CD4-positive, CD25-positive, alpha-beta regulatory T cell (primary cell): ENCODE results near the gene TSHB. TPM values are rescaled to one million over a fixed set of nuclear protein-coding genes. Genes with fewer than 3 reads are reported as not detected.

Experiments used
- ATAC-seq, 2 donors: fragments of 150-1000 bp; cut with Tn5 transposase; one replicate each; pipeline ENCODE4 v1.10.0; 2021; ENCODE audit warnings: low read depth in 2 of 2, moderate number of reproducible peaks in 2 of 2, moderate library complexity in 1 of 2
- DNase-seq, 3 donors: peaks; one replicate each; pipeline versions ENCODE4 v3.0.0 to v3.0.0-alpha.2; 2012 to 2022; ENCODE audit warnings: mixed read lengths in 1 of 3
- H3K27ac ChIP-seq: one replicate; pipeline ENCODE4 v1.7.0; 2013; ENCODE audit warnings: mild to moderate bottlenecking, low read length; ENCODE audit not compliant: insufficient read depth, poor library complexity, severe bottlenecking
- H3K27me3 ChIP-seq: one replicate; pipeline ENCODE4 v1.7.0; 2013; ENCODE audit warnings: low read length; ENCODE audit not compliant: control insufficient read depth, insufficient read depth
- H3K36me3 ChIP-seq: one replicate; pipeline ENCODE4 v1.7.0; 2013; ENCODE audit warnings: mild to moderate bottlenecking, low read length, moderate library complexity; ENCODE audit not compliant: control insufficient read depth, insufficient read depth
- H3K4me1 ChIP-seq: 2 replicates; pipeline ENCODE4 v1.7.0; 2013; ENCODE audit warnings: mild to moderate bottlenecking, low read length; ENCODE audit not compliant: insufficient read depth, control insufficient read depth, poor library complexity, severe bottlenecking
- H3K4me3 ChIP-seq: one replicate; pipeline ENCODE4 v1.7.0; 2013; ENCODE audit warnings: low read depth, mild to moderate bottlenecking, low read length, moderate library complexity
- H3K9me3 ChIP-seq, 2 experiments: 1 replicate in 1 of 2; 2 replicates in 1 of 2; pipeline ENCODE4 v1.7.0; 2013; ENCODE audit warnings: low read length in 2 of 2, mild to moderate bottlenecking in 1 of 2, moderate library complexity in 1 of 2; ENCODE audit not compliant: control insufficient read depth in 2 of 2
- H3K27ac Mint-ChIP-seq, 3 donors: one replicate each; pipeline ENCODE4 v1.8.0; 2020 to 2022; ENCODE audit warnings: mild to moderate bottlenecking in 3 of 3, mixed read lengths in 3 of 3, moderate library complexity in 2 of 3
- H3K27me3 Mint-ChIP-seq: one replicate; pipeline ENCODE4 v1.8.0; 2022; ENCODE audit warnings: mild to moderate bottlenecking, mixed read lengths
- H3K36me3 Mint-ChIP-seq: one replicate; pipeline ENCODE4 v1.8.0; 2020; ENCODE audit warnings: mixed read lengths
- H3K4me1 Mint-ChIP-seq, 4 donors: one replicate each; pipeline ENCODE4 v1.8.0; 2020 to 2022; ENCODE audit warnings: mixed read lengths in 4 of 4, mild to moderate bottlenecking in 1 of 4
- H3K4me3 Mint-ChIP-seq, 4 donors: one replicate each; pipeline ENCODE4 v1.8.0; 2020 to 2022; ENCODE audit warnings: mild to moderate bottlenecking in 4 of 4, mixed read lengths in 4 of 4, moderate library complexity in 3 of 4
- H3K9me3 Mint-ChIP-seq, 7 donors: one replicate each; pipeline ENCODE4 v1.8.0; 2020 to 2022; ENCODE audit warnings: mixed read lengths in 7 of 7, mild to moderate bottlenecking in 3 of 7, moderate library complexity in 2 of 7
- polyA plus RNA-seq, 4 donors: library from polyadenylated mRNA; unstranded; fragments of 300-500 nt; fragmentation: Illumina TruSeq; gene quantifications; one replicate each; pipeline ENCODE4 v1.2.3, GENCODE V29; 2021
- total RNA-seq: library from RNA; stranded (reverse); gene quantifications from one replicate; pipeline ENCODE4 v1.2.3, GENCODE V29; 2022

TSHB gene
- total and polyA plus RNA-seq, 5 donors from 2014 or later, result not detected

DNA sequence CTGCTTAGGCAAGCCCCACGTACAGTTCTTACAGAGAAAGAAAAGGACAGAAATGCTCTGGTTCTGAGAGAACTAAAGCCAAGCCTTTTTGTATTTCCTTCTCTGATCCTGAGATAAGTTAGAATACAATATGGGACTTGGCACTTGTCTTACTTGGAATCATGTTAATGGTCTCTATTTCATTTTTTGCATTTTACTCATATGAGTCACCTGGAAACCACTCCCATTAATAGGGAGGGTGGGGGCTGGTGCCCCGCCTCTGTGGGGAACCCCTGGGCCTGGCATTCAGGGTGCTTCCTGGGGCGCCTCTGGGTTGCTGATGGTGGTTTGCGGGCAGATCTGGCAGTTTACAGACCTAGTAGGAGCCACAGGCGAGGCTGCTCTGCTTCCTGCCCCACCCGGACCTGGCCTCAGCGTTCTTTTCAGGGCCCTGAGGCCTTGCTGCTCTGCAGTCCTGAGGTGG is 32.9 kb downstream of the TSHB start:
- H3K4me1 Mint-ChIP-seq, result peaks cover 19 to 44% (median 31%) of the 10 kb centered on the region in 4 donors
- H3K27ac Mint-ChIP-seq, result peak overlapping the region; percentile 94 to 99 (median 99)
- ATAC-seq, result peak; percentile 96 to 97
- DNase-seq, result peak; percentile 86 to 96 (median 95)
- H3K36me3 Mint-ChIP-seq, result no peaks in the 10 kb centered on the region
- Histone ChIP-seq H3K4me3 (peak overlapping the region; percentile 78), H3K36me3 (no peaks in the 10 kb centered on the region), H3K27me3 (no peaks in the 10 kb centered on the region), H3K4me1 (peaks cover 31% of the 10 kb centered on the region), H3K9me3 (no peaks in the 10 kb centered on the region), H3K27ac (peak overlapping the region; percentile 96)
- peaks cover 0 to 5% (median 0%) of the 10 kb centered on the region in 7 donors for H3K9me3 Mint-ChIP-seq
- H3K4me3 Mint-ChIP-seq, result peak overlapping the region; percentile 75 to 90 (median 82)
- H3K27me3 Mint-ChIP-seq, result peaks cover 12% of the 10 kb centered on the region

DNA sequence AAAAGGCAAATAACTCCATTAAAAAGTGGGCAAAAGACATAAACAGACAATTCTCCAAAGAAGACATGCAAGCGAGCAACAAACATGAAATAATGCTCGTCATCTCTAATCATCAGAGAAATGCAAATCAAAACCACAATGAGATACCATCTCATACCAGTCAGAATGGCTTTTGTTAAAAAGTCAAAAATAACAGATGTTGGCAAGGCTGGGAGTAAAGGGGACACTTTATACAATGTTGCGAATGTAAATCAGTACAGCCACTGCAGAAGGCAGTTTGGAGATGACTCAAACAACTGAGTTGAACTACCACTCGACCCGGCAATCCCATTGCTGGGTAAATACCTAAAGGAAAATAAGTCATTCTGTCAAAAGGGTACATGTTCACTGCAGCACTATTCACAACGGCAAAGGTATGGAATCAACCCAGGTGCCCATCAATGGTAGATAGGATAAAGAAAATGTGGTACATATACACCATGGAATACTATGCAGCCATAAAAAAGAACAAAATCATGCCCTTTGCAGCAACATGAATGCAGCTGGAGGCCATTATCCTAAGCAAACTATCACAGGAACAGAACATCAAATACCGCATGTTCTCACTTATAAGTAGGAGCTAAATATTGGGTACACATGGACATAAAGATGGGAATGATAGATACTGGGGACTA is 33.7 kb downstream of the TSHB start:
- Histone ChIP-seq H3K27ac (peak overlapping the region; percentile 96), H3K27me3 (no peaks in the 10 kb centered on the region), H3K4me3 (peak overlapping the region; percentile 78), H3K4me1 (peaks cover 31% of the 10 kb centered on the region), H3K9me3 (no peaks in the 10 kb centered on the region), H3K36me3 (no peaks in the 10 kb centered on the region)
- Mint-ChIP-seq H3K36me3 (no peaks in the 10 kb centered on the region), H3K4me3 (peak overlapping the region; percentile 75 to 90 (median 82)), H3K27ac (peak overlapping the region; percentile 94 to 99 (median 99)), H3K9me3 (peaks cover 0 to 5% (median 0%) of the 10 kb centered on the region in 7 donors), H3K4me1 (peaks cover 19 to 44% (median 31%) of the 10 kb centered on the region in 4 donors), H3K27me3 (peaks cover 9% of the 10 kb centered on the region)
- DNase-seq, result peak; percentile 37 to 85 (median 75)
- ATAC-seq, result peak; percentile 48 to 49

DNA sequence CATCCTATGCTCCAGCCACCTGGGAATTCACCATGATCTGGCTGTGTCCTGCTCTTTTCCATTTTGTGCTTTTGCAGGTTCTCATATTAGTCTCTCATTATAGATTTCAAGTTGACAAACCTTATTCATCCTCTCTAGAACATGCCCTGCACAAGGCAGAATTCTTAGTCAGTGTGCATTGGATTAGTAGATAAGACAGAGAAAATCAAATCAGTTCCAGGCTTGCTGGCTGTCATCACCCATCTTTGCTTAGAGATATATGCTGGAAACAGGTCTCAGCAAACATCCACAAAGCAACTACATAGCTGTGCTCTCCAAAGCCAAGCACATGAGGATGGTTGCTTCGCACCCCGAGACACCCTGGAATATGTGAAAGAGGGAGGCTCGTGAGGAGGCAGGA is 34.8 kb downstream of the TSHB start:
- H3K4me1 Mint-ChIP-seq, result peaks cover 19 to 47% (median 32%) of the 10 kb centered on the region in 4 donors
- ATAC-seq (no peak), DNase-seq (no peak)
- peaks cover 31% of the 10 kb centered on the region for H3K4me1 ChIP-seq
- H3K27me3 Mint-ChIP-seq, result peaks cover 6% of the 10 kb centered on the region
- H3K4me3 ChIP-seq, result no peak overlapping the region
- no peaks in the 10 kb centered on the region for H3K36me3 ChIP-seq
- H3K36me3 Mint-ChIP-seq, result no peaks in the 10 kb centered on the region
- no peak overlapping the region for H3K4me3 Mint-ChIP-seq
- peak overlapping the region; percentile 50 to 99 (median 51) for H3K27ac Mint-ChIP-seq
- no peaks in the 10 kb centered on the region for H3K9me3 ChIP-seq
- peaks cover 0 to 5% (median 0%) of the 10 kb centered on the region in 7 donors for H3K9me3 Mint-ChIP-seq
- no peak overlapping the region for H3K27ac ChIP-seq
- H3K27me3 ChIP-seq, result no peaks in the 10 kb centered on the region

DNA sequence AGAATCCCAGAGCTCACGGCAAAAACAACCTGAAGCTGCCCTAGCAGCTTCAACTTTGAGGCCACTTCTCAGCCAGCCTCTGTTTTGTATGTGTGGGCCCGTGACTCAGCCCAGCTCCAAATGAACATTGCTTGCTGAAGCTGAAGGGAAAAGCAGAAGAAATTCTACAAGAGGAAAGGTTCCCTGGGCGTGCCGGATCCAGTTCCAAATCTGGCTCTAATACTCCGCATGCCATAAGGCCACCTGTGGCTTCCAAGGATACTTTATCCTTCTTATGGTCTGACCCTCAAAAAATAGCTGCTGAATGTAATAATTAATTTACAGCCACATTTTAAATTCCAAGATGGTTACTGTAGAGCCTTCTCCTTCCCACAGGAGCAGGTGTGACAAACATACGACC is 35.4 kb downstream of the TSHB start:
- H3K4me3 Mint-ChIP-seq, result no peak overlapping the region
- H3K4me1 Mint-ChIP-seq, result peaks cover 19 to 51% (median 35%) of the 10 kb centered on the region in 4 donors
- H3K36me3 Mint-ChIP-seq, result no peaks in the 10 kb centered on the region
- peak overlapping the region in 1 of 3 donors; percentile 99 for H3K27ac Mint-ChIP-seq
- Histone ChIP-seq H3K9me3 (no peaks in the 10 kb centered on the region), H3K4me1 (peaks cover 31% of the 10 kb centered on the region), H3K27me3 (no peaks in the 10 kb centered on the region), H3K36me3 (no peaks in the 10 kb centered on the region), H3K27ac (no peak overlapping the region), H3K4me3 (no peak overlapping the region)
- peaks cover 8% of the 10 kb centered on the region for H3K27me3 Mint-ChIP-seq
- peaks cover 0 to 5% (median 0%) of the 10 kb centered on the region in 7 donors for H3K9me3 Mint-ChIP-seq
- no peak for DNase-seq
- no peak for ATAC-seq

DNA sequence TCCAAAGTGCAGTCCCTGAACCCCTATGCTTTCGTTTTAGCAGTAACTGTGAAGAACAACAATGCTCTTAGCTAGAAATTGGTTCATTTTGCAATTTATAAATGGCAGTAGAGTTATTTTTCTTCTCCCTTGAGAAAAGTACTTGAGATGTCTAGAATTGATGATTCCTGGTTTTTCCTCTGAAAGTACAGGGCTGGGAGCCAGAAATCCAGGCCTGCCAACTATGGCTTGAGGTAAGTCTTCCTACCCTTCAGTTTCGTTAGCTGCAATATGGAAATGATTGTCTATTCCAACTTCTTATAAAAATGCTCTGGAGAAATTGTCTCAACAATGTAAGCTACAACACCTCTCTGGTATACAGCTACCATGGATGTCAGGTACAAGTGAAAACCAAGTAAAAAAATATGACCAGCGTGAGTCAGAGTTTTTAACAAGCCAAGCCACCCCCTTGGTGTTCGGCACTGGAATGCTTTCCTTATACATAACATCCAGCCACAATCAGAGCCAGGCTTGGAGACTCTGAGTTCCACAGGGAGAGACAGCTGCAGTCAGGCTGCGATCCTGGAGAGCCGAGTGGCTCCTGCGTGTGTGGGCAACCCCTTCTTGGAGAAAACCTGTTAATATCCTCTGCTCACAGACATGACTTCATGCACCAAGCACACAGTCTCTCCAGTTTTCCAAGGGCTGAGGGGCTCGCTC is 37.7 kb downstream of the TSHB start:
- Mint-ChIP-seq H3K9me3 (peaks cover 0 to 5% (median 0%) of the 10 kb centered on the region in 7 donors), H3K36me3 (no peaks in the 10 kb centered on the region), H3K27ac (no peak overlapping the region), H3K4me1 (peaks cover 13 to 51% (median 36%) of the 10 kb centered on the region in 4 donors), H3K27me3 (peaks cover 11% of the 10 kb centered on the region), H3K4me3 (no peak overlapping the region)
- H3K4me1 ChIP-seq, result peaks cover 16% of the 10 kb centered on the region
- no peaks in the 10 kb centered on the region for H3K27me3 ChIP-seq
- H3K9me3 ChIP-seq, result no peaks in the 10 kb centered on the region
- DNase-seq (no peak), ATAC-seq (no peak)
- H3K36me3 ChIP-seq, result no peaks in the 10 kb centered on the region
- no peak overlapping the region for H3K4me3 ChIP-seq
- no peak overlapping the region for H3K27ac ChIP-seq

DNA sequence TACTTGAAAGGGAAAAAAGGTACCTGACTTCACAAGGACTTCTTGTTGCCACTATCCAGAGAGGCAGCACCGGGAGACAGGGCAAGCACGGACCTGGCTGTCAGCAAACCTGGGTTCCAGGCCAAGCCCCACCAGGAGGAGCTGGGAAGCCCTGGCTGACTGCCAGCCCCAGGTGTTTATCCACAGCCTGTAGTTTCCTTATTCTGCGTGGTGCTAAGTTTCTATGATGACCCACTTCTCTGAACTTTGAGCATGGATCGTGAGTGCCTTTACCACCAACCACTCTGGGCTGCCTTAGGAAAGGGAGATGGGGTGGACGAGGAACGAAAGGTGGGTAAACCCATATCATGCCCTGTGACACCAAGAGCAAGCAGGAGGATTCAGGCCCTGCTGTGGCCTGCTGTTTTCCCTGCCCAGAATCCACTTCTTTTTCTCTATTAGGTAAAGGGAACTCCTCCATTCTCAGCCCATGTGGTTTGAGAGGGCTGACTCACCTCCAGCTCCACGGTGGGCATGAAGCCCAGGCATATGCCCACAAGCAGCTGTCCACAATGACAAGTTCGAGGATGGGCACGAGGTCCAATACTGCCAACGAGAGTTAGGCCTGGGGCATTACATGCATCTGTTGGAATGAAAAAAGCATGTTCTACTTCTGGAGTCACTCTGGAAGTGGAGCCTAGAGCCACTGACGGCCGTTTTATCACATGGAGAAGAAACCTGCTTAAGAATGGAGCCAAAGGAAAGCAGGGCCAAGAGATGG is 39.4 kb downstream of the TSHB start:
- Histone ChIP-seq H3K36me3 (no peaks in the 10 kb centered on the region), H3K4me3 (no peak overlapping the region), H3K9me3 (no peaks in the 10 kb centered on the region), H3K27ac (no peak overlapping the region), H3K4me1 (peaks cover 5% of the 10 kb centered on the region), H3K27me3 (no peaks in the 10 kb centered on the region)
- DNase-seq (no peak), ATAC-seq (no peak)
- H3K27ac Mint-ChIP-seq, result peak overlapping the region in 1 of 3 donors; percentile 63
- no peaks in the 10 kb centered on the region for H3K36me3 Mint-ChIP-seq
- H3K27me3 Mint-ChIP-seq, result peaks cover 6% of the 10 kb centered on the region
- no peak overlapping the region for H3K4me3 Mint-ChIP-seq
- peaks cover 5 to 36% (median 23%) of the 10 kb centered on the region in 4 donors for H3K4me1 Mint-ChIP-seq
- H3K9me3 Mint-ChIP-seq, result peaks cover 0 to 2% (median 0%) of the 10 kb centered on the region in 7 donors

DNA sequence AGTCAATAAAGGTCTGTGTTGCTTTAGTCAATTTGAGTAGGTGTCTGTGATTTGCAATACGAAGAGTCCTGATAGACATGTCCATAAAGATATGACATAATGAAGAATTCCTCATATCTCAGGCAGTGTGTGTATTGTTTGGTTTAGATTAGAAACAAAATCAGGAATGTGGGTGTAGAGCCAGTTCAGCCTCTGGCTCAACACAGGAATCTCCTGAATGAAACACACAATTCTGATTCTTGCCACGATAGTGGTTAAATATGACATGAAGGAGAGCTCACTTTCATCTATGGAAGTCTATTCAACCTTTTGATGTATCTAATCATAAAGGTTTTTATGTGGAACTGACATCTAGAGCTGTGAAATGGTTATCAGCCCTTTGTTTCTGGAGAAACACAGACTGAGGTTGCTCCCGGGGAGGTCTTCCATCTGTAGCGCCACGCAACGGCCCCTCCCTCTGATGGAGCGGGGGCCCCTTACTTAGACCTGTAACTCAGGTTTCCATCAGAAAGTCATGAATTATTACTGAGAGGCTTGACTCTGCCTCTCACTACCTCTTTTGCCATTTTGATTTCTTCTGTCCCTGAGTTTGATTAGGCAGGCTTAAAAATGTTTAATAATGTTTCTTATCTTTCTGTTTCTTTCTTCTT is 40.2 kb downstream of the TSHB start:
- peak overlapping the region in 1 of 4 donors; percentile 48 for H3K4me3 Mint-ChIP-seq
- no peak for DNase-seq
- H3K4me3 ChIP-seq, result no peak overlapping the region
- H3K9me3 ChIP-seq, result no peaks in the 10 kb centered on the region
- ATAC-seq, result no peak
- H3K36me3 Mint-ChIP-seq, result no peaks in the 10 kb centered on the region
- H3K36me3 ChIP-seq, result no peaks in the 10 kb centered on the region
- peaks cover 0 to 2% (median 0%) of the 10 kb centered on the region in 7 donors for H3K9me3 Mint-ChIP-seq
- peaks cover 12% of the 10 kb centered on the region for H3K27me3 Mint-ChIP-seq
- peak overlapping the region in 2 of 3 donors; percentile 32 to 43 for H3K27ac Mint-ChIP-seq
- H3K4me1 Mint-ChIP-seq, result peaks cover 0 to 29% (median 18%) of the 10 kb centered on the region in 4 donors
- no peak overlapping the region for H3K27ac ChIP-seq
- no peaks in the 10 kb centered on the region for H3K4me1 ChIP-seq
- H3K27me3 ChIP-seq, result no peaks in the 10 kb centered on the region
